ENCODE measurements around the gene NPLOC4.
A peak's percentile ranks its signal among the peaks of the same experiment; 100 is the strongest.
"Not testable (repeated sequence)": the region's sequence is repeated elsewhere in the genome, so short reads cannot be mapped to it uniquely, and the experiment has no call there.

NPLOC4 gene

GRCh38 chr17:81533339-81534141 is 103.4 kb downstream of the NPLOC4 start:
- Histone ChIP-seq H3K36me3 (ENCODE audit: insufficient read depth, low read length) (no peaks in the 10 kb centered on the region), H3K9ac (ENCODE audit: low read depth, low read length, poor library complexity, severe bottlenecking) (peak overlapping the region; percentile 35), H2AFZ (ENCODE audit: low read length) (no peak overlapping the region), H3F3A (ENCODE audit: low read depth) (peaks cover 4% of the 10 kb centered on the region; the same call in 1 of the 2 replicates), H4K20me1 (ENCODE audit: insufficient read depth, low read length, poor library complexity, severe bottlenecking) (no peaks in the 10 kb centered on the region), H3K4me2 (ENCODE audit: low read depth, low read length, poor library complexity, severe bottlenecking) (peak overlapping the region; percentile 67), H3K9me3 (ENCODE audit: insufficient read depth, low read depth, low read length) (no peaks in the 10 kb centered on the region), H3K79me2 (ENCODE audit: insufficient read depth, low read length) (no peaks in the 10 kb centered on the region), H3K9me2 (replicated peaks; ENCODE audit: low read depth, low read length) (no peaks in the 10 kb centered on the region), H3K4me3 (ENCODE audit: low read length, poor library complexity, severe bottlenecking) (peak overlapping the region; percentile 1), H3K27me3 (ENCODE audit: insufficient read depth, low read length, poor library complexity, severe bottlenecking) (no peaks in the 10 kb centered on the region), H3K4me1 (ENCODE audit: insufficient read depth, low read length, poor library complexity, severe bottlenecking) (peaks cover 15% of the 10 kb centered on the region)
- TF ChIP-seq CTCF (conservative IDR thresholded peaks at IDR 0.05; ENCODE audit: low read length) (no peak), EZH2phosphoT487 (IDR thresholded peaks at IDR 0.05; ENCODE audit: borderline replicate concordance) (no peak)

GRCh38 chr17:81532490-81533287 is 104.2 kb downstream of the NPLOC4 start:
- Histone ChIP-seq H3K9me3 (ENCODE audit: insufficient read depth, low read depth, low read length) (no peaks in the 10 kb centered on the region), H3F3A (ENCODE audit: low read depth) (peaks cover 4% of the 10 kb centered on the region; the same call in 1 of the 2 replicates), H3K27me3 (ENCODE audit: insufficient read depth, low read length, poor library complexity, severe bottlenecking) (no peaks in the 10 kb centered on the region), H3K4me1 (ENCODE audit: insufficient read depth, low read length, poor library complexity, severe bottlenecking) (peaks cover 15% of the 10 kb centered on the region), H3K36me3 (ENCODE audit: insufficient read depth, low read length) (no peaks in the 10 kb centered on the region), H4K20me1 (ENCODE audit: insufficient read depth, low read length, poor library complexity, severe bottlenecking) (no peaks in the 10 kb centered on the region), H3K9ac (ENCODE audit: low read depth, low read length, poor library complexity, severe bottlenecking) (peak overlapping the region; percentile 35), H2AFZ (ENCODE audit: low read length) (no peak overlapping the region), H3K4me3 (ENCODE audit: low read length, poor library complexity, severe bottlenecking) (no peak overlapping the region), H3K4me2 (ENCODE audit: low read depth, low read length, poor library complexity, severe bottlenecking) (no peak overlapping the region), H3K79me2 (ENCODE audit: insufficient read depth, low read length) (no peaks in the 10 kb centered on the region), H3K9me2 (replicated peaks; ENCODE audit: low read depth, low read length) (no peaks in the 10 kb centered on the region)
- TF ChIP-seq CTCF (conservative IDR thresholded peaks at IDR 0.05; ENCODE audit: low read length) (no peak), EZH2phosphoT487 (IDR thresholded peaks at IDR 0.05; ENCODE audit: borderline replicate concordance) (no peak)

GRCh38 chr17:81531998-81532404 is 104.9 kb downstream of the NPLOC4 start:
- not testable (repeated sequence) for H3K9me3 ChIP-seq (ENCODE audit: insufficient read depth, low read depth, low read length); H3F3A ChIP-seq (ENCODE audit: low read depth); H4K20me1 ChIP-seq (ENCODE audit: insufficient read depth, low read length, poor library complexity, severe bottlenecking); H3K27me3 ChIP-seq (ENCODE audit: insufficient read depth, low read length, poor library complexity, severe bottlenecking); H2AFZ ChIP-seq (ENCODE audit: low read length); H3K9me2 ChIP-seq (replicated peaks; ENCODE audit: low read depth, low read length); H3K36me3 ChIP-seq (ENCODE audit: insufficient read depth, low read length); H3K79me2 ChIP-seq (ENCODE audit: insufficient read depth, low read length); H3K4me2 ChIP-seq (ENCODE audit: low read depth, low read length, poor library complexity, severe bottlenecking); H3K9ac ChIP-seq (ENCODE audit: low read depth, low read length, poor library complexity, severe bottlenecking); H3K4me3 ChIP-seq (ENCODE audit: low read length, poor library complexity, severe bottlenecking)
- peaks cover 15% of the 10 kb centered on the region for H3K4me1 ChIP-seq (ENCODE audit: insufficient read depth, low read length, poor library complexity, severe bottlenecking)

GRCh38 chr17:81531013-81531412 is 105.9 kb downstream of the NPLOC4 start:
- not testable (repeated sequence) for H3K36me3 ChIP-seq (ENCODE audit: insufficient read depth, low read length); H3K9me2 ChIP-seq (replicated peaks; ENCODE audit: low read depth, low read length); H2AFZ ChIP-seq (ENCODE audit: low read length); H3K79me2 ChIP-seq (ENCODE audit: insufficient read depth, low read length); H4K20me1 ChIP-seq (ENCODE audit: insufficient read depth, low read length, poor library complexity, severe bottlenecking); H3K4me3 ChIP-seq (ENCODE audit: low read length, poor library complexity, severe bottlenecking); H3K9ac ChIP-seq (ENCODE audit: low read depth, low read length, poor library complexity, severe bottlenecking); H3F3A ChIP-seq (ENCODE audit: low read depth); H3K9me3 ChIP-seq (ENCODE audit: insufficient read depth, low read depth, low read length); H3K27me3 ChIP-seq (ENCODE audit: insufficient read depth, low read length, poor library complexity, severe bottlenecking); H3K4me2 ChIP-seq (ENCODE audit: low read depth, low read length, poor library complexity, severe bottlenecking)
- H3K4me1 ChIP-seq (ENCODE audit: insufficient read depth, low read length, poor library complexity, severe bottlenecking) = peaks cover 15% of the 10 kb centered on the region

All from Loucy (cell line).